ENCODE results near the gene SPRR2G.

The SPRR2G gene

GRCh38 chr1:153178922-153179321 lies 28.2 kb upstream of the SPRR2G start:
- DNase-seq (ENCODE audit: low read depth): no peak
- no peak overlapping the region for H3K4me3 ChIP-seq (ENCODE audit: low read length)
- TF ChIP-seq, protein P1, sequence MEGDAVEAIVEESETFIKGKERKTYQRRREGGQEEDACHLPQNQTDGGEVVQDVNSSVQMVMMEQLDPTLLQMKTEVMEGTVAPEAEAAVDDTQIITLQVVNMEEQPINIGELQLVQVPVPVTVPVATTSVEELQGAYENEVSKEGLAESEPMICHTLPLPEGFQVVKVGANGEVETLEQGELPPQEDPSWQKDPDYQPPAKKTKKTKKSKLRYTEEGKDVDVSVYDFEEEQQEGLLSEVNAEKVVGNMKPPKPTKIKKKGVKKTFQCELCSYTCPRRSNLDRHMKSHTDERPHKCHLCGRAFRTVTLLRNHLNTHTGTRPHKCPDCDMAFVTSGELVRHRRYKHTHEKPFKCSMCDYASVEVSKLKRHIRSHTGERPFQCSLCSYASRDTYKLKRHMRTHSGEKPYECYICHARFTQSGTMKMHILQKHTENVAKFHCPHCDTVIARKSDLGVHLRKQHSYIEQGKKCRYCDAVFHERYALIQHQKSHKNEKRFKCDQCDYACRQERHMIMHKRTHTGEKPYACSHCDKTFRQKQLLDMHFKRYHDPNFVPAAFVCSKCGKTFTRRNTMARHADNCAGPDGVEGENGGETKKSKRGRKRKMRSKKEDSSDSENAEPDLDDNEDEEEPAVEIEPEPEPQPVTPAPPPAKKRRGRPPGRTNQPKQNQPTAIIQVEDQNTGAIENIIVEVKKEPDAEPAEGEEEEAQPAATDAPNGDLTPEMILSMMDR (IDR thresholded peaks at IDR 0.05; ENCODE audit: insufficient read depth, low read depth, low read length, missing control alignments): no peak

- TF ChIP-seq, protein P1 (IDR thresholded peaks at IDR 0.05; ENCODE audit: insufficient read depth, low read depth, low read length, missing control alignments): no peak
- H3K4me3 ChIP-seq (ENCODE audit: low read length): no peak overlapping the region
- DNase-seq (ENCODE audit: low read depth): peak; percentile 94
Measured at GRCh38 chr1:153174624-153175023, 23.9 kb upstream of the SPRR2G start.

- TF ChIP-seq, protein P1 (IDR thresholded peaks at IDR 0.05; ENCODE audit: insufficient read depth, low read depth, low read length, missing control alignments): no peak
- no peak overlapping the region for H3K4me3 ChIP-seq (ENCODE audit: low read length)
- DNase-seq (ENCODE audit: low read depth): peak; percentile 69
Measured at GRCh38 chr1:153168686-153169085, 18.0 kb upstream of the SPRR2G start.

- TF ChIP-seq, protein P1 (IDR thresholded peaks at IDR 0.05; ENCODE audit: insufficient read depth, low read depth, low read length, missing control alignments): no peak
- H3K4me3 ChIP-seq (ENCODE audit: low read length): no peak overlapping the region
- no peak for DNase-seq (ENCODE audit: low read depth)
Measured at GRCh38 chr1:153155541-153155940, 4.9 kb upstream of the SPRR2G start.

DNA sequence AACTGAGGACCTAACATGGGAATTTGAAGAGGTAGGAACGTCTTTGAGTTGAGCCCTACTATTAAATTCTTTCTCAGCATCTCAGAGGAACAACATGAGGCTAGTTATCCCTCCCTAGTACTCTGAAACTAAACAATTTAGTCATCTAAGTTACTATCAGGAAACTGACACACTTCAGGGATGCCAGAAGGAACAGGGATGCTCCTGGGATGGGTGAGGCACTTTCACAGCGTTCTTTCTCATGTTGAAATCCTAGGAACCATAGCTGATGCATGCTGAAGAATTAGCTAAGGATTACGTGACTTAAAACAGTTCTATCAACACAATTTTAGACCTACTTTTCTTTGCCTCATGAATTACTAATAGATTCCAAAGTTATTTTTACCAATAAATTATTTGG lies 1.8 kb upstream of the SPRR2G start:
- TF ChIP-seq, protein P1 (IDR thresholded peaks at IDR 0.05; ENCODE audit: insufficient read depth, low read depth, low read length, missing control alignments): no peak
- no peak overlapping the region for H3K4me3 ChIP-seq (ENCODE audit: low read length)
- peak; percentile 30 for DNase-seq (ENCODE audit: low read depth)

DNA sequence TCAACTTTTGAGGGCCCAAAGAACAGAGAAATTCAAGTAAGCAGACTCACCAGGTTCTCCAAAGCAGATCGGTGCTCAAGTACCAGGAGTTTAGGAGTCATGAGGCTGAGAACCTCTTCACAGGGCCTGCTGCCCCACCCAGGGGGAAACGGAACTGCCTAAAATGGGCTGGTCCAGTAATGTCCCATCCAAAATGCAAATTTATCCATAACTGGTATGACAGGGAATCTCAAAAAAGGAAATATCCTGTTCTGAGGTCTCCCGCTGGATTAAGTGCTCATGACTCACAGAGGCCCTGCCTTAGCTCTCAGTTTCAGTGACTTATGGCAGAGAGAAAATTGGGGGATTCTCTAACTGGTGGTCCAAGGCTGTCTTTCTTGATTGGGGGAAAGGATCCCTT lies 9.3 kb downstream of the SPRR2G start:
- DNase-seq (ENCODE audit: low read depth): peak; percentile 57
- no peak overlapping the region for H3K4me3 ChIP-seq (ENCODE audit: low read length)
- TF ChIP-seq, protein P1 (IDR thresholded peaks at IDR 0.05; ENCODE audit: insufficient read depth, low read depth, low read length, missing control alignments): no peak

DNA sequence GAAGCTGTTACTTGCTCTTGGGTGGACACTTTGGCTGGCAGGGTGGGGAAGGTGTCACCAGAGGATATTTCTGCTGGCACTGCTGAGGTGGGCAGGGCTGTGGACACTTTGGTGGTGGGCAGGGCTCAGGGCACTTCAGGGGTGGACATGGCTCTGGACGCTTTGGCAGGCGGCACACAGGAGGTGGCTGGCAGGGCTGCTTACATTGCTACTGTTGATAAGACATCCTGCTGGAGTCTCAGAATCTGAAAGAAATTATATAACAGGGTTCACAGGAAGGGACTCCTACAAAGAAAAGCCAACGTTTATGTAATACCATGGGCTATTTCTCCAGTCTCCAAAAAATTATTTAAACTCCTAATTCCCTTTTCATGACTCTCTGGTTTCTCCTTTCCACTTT lies 10.2 kb downstream of the SPRR2G start:
- no peak overlapping the region for H3K4me3 ChIP-seq (ENCODE audit: low read length)
- TF ChIP-seq, protein P1 (IDR thresholded peaks at IDR 0.05; ENCODE audit: insufficient read depth, low read depth, low read length, missing control alignments): no peak
- no peak for DNase-seq (ENCODE audit: low read depth)

Measured in epithelial cell of esophagus (primary cell).